GM18868 (cell line): ENCODE results near the gene RNU5D-1.

Source experiments
- ATAC-seq: cut with Tn5 transposase; IDR thresholded peaks from one replicate; pipeline ENCODE4 v1.9.1; 2021; ENCODE audit warnings: mild to moderate bottlenecking, moderate library complexity; ENCODE audit not compliant: unreplicated experiment

The RNU5D-1 gene

DNA sequence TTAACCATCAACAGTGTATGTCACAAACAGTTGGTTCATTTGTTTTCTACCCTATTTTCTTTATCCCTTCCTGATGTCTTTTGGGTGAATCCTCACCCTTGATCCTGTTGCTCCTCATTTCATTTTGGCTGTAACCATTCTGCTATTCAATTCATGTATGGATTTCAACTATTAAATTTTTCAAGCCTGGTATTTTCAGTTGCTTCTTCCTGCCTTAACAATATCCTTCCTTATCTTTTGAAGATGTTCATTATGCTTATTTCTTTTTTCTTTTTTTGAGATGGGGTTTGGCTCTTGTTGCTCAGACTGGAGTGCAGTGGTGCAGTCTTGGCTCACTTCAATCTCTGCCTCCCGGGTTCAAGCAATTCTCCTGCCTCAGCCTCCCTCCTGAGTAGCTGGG is 2.8 kb upstream of the RNU5D-1 start:
- ATAC-seq = no peak

DNA sequence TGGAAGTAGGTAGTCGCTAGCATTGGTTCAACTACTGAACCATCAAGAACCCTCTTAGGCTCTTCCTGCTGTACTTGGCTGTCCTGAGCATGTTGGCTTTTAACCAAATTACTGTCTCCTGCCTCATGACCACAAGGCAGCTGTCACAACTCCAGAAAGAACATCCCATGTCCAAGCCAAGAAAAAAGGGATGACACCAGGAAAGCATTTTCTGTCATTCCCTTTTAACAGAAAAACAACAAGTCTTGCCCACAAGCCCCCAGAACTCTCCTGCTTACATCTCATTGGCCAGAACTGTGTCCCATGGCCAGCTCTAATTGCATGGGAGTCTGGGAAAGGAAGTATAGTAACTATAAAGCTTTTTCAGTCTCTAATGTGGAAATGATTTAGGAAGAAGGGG is 2.4 kb upstream of the RNU5D-1 start:
- ATAC-seq = no peak

DNA sequence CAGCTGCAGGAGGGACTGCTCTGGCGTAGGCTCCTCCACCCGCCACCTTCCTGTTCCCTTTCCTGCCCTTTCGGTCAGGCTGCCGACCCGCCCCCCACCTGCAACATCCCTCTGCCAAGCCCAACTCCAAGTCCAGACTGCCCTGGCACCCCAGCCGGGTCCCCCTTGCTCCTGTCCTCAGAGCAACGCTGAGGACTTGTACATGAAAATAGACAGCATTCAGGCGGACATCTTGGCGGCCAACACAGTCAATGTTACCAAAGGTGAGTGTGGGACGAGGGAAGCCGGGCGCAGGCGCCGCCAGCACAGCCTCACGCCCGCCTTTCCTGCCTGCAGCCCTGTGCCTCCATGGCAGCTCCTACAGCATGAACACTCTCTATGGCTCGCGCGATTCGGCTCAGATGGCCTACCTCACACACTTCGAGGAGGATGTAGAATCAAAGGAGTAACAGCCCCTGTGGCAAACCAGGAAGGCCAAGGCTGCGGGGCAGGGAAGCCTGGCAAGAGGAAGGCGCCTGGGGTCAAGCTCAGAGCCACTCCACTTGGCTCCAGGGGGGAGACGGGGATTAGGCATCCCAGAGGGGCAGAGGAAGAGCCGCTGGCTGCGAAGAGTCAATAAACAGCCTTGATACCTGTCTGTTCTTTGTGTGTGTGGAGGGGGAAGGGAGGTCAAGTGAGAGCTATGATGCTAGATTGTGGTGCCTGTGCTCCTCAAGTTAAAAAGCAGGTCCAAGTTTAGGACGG is 5.8 kb downstream of the RNU5D-1 start:
- no peak for ATAC-seq

DNA sequence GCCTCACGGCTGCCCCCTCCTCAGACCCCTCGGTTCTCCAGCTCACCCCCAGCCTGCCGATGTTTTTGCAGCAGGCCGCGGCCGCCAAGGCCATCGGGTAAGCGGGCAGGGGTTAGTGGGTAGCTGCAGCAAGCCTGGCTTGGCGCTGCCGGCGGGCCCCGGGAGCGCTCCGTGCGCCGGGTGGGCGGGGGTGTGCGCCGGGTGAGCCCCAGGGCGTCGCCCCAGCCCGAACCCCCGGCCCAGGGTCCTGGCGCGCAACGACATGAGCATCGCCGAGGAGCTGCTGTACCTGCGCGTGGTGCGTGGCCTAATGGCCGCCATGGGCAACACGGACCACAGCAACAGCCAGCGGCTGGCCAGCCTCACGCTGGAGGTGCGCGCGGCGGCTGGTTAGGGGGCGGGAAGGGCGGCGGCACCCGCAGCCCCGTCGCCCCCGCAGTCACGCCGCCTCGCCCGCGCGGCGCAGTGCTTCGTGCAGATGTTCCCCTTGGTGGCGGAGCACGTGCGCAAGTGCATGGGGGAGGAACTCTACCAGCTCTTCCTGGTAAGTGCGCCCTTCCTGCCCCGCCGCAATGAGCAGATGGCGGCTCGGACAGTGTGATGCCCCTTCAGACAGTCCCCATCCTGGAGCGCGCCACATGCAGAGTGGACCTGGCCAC is 6.5 kb downstream of the RNU5D-1 start:
- ATAC-seq = no peak

DNA sequence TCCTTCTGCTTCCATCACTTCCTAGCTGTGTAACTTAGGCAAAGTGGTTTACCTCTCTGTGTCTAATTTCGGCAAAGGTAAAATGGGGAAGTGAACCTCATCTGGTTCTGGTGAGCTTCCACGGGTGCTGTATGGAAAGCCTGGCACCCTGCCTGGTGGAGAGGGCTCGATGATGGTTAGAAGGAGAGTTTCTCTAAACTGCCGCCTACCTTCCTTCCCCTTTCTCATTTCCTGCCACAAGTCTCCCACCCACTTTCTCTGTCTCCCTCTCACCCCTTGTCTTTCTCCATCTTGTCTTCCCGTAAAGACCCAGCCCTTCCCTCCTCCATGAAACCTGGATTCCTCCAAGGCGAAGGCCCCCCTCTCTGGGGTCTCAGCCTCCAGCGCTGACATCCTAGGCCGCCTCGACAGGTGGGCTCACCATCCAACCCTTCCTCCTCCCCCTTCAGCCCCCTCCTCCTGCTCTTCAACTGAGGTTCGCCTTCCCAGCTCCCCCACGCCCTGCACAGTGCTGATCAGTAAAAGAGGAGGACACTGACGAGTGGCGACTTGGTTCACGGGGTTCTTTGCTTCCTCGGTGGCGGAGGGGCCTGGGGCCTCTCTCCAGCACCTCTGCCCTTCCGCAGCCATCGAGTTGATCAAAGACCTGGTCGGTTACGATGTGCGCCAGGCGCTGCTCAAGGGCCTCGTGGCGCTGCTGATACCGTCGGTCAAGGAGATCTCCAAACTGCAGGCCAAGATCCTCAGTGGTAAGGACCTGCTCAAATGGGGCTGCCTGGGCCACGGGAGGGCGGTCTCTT is 7.3 kb downstream of the RNU5D-1 start:
- no peak for ATAC-seq

DNA sequence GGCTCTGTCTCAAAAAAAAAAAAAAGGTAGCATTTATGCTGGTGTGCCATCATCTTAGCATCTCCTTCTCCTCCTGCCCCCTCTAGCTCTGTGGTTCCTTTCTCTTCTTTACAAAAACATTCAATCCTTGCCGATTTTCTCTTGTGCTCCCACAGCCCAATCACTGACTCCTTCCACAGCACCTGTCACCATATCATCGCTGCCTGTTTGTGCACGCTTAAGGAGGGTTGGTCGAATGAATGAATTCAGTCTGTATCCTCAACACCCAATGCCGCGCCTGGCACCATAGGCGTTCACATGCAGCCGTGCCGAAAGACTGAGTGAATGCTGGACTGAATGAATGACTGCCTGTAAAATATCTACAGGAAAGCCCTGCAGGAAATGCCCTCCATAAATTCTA is 7.9 kb downstream of the RNU5D-1 start:
- no peak for ATAC-seq

DNA sequence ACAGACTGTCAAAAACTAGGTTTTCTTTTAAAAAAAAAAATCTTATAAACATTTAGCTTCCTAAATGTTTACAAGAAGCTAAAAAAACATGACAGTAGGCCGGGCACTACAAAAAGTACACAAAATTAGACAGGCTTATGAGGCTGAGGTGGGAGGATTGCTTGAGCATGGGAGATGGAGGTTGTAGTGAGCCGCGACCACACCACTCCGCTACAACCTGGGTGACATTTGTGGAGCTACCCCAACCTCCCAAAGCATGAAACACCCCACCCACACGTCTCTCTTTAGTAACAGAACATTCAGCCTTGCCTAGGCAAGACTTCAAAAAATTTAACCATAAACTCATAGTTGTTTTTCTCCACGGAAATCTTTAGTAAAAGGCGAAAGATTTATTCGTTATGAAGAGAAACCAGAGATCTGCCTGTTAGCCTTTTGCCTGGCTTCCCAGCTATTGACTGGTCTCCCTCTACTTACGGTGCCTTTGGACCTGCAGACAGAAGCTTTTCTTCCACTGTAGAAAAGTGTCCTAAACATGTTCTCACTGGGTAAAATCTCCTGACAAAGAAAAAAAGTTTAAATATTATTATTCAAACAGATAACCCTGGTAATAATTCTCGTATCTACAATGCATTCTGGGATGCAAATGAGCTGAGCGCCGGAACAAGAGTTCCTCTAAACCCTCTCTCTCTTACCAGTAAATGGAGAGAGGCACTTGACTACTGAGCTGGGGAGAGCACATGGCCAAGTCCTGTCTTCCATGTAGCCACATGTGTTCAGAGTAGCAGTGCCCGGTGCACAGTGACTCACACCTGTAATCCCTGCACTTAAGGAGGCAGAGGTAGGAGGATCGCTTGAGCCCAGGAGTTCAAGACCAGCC is 9.2 kb downstream of the RNU5D-1 start:
- ATAC-seq = peak; percentile 75

DNA sequence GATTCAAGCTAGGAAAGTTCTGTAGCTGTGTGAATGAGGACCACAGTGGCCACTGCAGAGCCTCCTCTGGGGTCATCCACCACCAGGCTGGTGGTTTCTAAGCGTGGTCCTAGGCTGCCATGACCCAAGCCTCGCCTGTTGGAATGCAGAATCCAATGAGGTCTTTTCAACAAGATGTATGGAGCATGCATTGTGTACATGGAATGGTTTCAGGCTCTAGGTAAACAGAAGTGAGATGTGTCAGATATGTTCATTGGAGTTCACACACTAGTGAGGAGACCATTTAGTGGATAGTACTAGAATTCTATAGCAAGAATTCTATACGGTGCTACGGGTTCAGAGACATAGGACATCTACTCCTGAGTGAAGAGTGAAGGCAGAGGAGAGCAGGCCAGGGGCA is 10.7 kb downstream of the RNU5D-1 start:
- ATAC-seq = no peak

DNA sequence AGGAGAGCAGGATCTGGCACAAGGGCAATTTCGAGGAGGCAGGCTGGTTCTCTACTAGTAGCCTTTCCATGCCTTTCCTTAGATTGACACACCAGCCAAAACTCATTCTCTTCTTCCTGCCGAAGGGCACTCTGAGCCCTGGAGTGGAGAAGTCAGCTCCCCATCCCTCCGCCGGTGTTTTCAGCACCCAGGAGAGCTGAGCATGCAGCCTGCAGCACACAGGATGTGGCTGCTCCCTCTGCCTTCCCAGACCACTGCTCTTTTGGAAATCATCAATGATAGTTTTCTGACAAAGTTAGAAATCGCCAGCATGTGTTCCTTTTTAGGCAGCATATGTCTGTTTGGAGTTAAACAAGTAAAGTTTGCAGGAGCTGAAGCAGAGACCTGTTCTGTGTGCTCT is 11.7 kb downstream of the RNU5D-1 start:
- no peak for ATAC-seq

DNA sequence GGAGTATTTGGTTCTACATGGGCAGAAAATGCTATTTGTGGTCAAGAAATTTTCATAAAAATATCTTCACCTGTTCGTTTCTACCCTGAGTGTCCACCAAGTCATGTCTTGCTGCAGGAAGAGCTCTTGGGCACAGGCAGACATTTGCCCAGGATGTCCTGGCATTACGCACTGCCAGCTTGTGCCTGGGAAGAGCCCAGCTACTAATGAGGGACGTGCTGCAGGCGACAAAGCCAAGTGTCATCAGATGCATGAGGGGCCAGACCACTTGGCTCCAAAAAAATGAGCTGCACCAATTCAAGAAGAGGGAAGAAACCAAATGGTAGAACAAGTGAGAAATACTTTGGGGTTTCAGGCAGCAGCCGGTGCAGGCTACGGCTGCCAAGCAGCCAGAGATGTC is 12.9 kb downstream of the RNU5D-1 start:
- no peak for ATAC-seq

DNA sequence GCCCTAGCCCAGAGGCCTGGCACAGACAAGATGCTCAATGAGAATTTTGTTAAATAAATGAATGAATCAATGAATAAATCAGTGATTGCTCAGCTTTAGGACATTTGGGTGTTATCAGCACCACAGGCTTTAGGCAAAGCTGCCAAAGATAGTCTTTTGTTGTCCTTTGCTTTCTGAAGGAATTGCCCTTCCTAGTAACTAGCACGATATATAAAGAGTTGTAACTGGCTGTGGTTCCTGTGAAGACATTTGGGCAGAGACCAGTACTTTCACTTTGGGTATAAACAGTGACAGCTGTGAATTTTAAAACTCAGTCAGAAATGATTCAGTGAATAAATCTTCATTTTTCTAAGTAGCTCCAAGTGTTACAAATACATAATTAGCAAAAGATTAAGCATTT is 13.3 kb downstream of the RNU5D-1 start:
- ATAC-seq = no peak

DNA sequence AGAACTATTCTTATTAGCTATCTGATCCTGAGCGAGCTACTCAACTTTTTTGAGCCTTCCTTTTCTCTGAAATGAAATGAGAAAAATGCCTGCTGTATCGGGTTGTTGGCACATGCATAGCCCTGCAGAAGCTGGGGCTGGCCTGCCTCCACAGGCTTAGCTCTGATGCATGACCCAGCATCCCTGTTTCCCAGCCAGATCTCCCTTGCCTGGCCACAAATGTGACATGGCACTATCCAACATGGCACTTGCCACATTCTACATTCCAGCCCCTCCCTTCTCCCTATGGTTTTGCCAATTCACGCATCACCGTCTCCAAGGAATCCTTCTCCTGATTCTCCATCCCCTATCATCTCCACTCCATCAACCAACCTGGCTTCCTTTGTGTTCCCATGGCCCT is 13.8 kb downstream of the RNU5D-1 start:
- ATAC-seq = no peak

DNA sequence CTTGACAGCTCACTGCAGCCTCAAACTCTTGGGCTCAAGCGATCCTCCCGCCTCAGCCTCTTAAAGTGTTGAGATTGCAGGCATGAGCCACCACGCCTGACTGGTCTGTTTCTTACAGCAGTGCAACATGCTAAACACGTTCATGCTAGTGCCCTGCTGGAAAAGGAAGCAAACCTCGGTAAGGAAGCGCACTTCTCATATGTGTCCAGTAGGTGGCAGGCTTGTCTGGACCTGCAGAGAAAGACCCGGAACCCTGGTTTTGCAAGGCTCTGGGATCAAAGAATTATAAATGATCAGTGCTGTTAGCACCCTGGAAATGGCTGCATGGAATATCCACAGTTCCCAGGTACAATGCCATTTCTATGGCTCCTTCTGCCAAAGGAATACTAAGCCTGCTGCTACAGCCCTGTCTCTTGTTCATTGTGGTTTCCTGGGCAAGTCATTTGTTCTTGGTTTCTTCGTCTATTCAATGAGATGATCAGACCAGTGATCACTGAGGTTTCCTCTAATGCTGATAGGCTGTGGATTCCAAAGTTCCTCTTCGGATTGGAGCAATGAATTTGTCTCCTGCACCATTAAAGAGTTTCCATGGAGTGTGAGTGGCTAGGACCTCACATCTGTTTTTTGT is 15.9 kb downstream of the RNU5D-1 start:
- ATAC-seq = peak; percentile 47

DNA sequence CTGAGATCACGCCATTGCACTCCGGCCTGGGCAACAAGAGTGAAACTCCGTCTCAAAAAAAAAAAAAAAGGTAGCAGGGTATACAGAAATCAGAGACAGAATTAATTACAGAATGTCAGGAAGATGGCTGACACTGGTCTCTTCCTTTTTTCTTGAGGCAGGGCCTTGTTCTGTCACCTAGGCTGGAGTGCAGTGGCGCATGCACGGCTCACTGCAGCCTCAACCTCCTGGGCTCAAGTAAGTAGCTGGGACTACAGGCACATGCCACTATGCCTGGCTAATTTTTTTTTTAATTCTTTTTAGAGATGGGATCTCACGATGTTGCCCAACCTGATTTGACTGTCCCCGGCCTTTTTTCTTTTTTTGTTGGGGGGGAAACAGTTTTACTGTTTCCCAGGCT is 16.4 kb downstream of the RNU5D-1 start:
- no peak for ATAC-seq

DNA sequence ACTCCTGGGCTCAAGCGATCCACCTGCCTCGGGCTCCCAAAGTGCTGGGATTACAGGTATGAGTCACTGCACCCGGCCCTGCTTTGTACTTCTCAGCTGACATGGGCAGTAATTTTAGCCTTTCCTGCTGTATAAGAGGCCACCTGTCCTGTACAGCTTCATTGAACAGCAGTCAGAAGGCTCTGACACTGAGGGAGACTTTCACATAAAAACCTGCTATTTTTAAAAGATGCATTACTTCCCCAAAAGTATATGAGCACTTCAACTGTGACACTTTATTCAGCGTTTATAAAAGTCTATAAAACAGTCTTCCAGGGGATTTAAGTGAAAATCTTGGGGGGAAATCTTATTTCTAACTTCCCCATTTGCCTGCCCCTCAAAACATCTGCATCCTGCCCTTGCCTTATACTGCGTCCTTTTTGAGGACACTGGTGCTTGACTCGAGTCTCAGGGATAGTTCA is 17.6 kb downstream of the RNU5D-1 start:
- peak; percentile 58 for ATAC-seq

DNA sequence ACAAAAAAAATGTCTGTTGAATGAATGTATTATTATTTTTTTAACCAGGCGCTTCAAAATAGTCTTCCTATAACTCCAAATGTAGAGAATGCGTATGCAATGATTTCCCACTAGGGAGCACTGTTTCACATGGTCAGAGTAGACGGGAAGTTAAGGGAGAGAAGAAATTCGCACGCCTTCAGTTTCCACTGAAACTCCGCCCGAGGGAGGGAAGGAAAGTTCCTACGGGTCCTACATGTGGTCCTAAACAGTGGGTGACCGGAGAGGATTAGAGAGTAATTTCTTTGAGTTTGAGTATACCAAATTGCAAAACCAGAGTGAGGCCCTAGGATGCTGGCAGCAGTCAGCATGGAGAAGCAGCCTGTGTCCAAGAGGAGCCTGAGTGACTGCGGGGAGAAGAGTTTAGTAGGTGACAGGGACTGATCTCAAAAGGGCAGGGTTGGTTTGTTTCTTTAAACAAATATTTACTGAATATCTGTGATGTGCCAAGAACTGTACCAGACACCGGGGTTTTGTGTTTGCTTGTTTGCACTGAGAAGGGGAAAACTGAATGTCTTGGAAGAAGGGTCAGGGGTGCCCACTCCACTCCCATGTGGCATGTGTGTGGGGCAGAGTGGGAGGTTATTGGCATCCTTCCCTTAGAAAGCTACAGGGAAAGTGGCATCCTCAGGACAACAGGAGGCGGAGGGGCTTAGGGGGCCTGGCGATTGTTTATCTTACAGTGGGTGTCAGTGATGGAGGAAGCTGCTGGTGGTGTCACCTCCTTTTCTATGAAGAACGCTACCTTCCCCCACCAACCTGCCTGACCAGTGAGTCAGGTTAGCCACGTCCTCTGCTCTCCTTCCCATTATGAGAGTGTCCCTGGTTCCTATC is 22.8 kb downstream of the RNU5D-1 start:
- ATAC-seq = no peak

DNA sequence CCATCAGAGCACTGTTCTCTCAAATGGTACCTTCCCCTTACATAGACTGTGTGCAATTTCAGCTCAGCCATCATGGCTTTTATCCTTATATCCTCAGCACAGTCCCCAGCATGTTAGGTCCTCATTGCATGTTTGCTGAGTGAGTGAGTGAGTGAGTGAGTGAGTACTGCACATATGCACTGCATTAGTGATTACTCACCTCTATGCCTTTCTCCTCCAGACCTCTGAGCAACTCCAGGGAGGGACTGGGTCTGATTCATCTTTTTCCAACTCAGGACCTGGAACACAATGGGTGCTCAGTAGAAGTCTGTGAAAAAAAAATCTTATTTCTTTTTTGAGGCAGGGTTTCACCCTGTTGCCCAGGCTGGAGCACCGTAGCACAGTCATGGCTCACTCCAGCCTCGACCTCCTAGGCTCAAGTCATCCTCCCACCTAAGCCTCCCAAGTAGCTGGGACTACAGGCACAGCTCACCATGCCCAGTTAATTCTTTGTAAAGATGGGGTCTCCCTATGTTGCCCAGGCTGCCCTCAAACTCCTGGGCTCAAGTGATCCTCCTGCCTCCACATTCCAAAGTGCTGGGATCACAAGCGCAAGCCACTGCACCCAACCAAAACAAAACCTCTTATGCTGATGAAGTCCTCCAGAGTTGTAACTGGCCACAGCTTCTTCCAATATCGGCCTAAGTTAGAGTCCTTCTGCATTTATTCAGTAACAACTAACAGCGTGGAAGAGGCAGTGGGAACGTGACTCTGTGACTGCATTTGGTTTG is 23.7 kb downstream of the RNU5D-1 start:
- ATAC-seq = no peak

DNA sequence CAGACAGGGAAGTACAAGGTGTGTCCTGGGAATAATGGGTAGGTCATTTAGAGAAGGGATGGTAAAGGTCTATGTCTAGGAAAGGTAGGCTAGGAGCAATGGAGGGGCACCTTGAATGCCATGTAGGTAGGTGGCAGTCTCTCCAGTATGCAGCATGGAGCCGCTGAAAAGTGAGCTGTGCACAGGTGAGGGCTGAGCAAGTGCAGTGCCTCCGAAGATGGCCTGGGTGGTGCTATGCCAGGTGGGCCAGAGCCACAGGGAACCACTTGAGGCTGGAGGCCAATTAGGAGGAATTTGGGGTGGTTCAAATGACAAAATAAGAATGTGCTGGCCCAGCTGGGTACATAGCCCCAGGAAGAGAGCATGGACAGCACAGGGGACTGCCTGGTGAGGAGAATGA is 25.0 kb downstream of the RNU5D-1 start:
- ATAC-seq = no peak

DNA sequence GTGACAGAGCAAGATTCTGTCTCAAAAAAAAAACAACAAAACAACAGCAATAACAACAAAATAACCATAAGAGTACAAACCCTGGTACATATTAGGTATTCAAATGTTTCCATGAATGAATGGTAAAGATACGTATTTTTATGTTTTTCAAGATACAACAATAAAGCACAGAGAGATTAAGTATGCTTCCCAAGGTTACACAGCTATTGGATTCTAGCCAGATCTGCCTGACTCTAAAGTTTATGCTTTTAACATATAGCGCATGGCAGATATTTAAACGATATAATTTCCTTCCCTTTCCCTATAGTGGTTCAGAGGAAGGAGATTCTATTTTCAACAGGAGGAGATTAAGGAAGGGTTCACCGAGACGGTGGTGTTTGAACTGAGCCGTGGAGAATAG is 25.5 kb downstream of the RNU5D-1 start:
- no peak for ATAC-seq
